Fibroblast of mammary gland (primary cell): ENCODE data around the gene SPIN2B.
"Not testable (repeated sequence)": the region's sequence is repeated elsewhere in the genome, so short reads cannot be mapped to it uniquely, and the experiment has no call there.

ENCODE experiments used
- DNase-seq: peaks from one replicate; pipeline ENCODE4 v3.0.0-alpha.2; 2010; ENCODE audit warnings: low read depth
- H3K4me3 ChIP-seq: 2 replicates; pipeline ENCODE4 v1.5.1; 2011; ENCODE audit warnings: low read depth, mild to moderate bottlenecking, low read length, moderate library complexity; ENCODE audit not compliant: control insufficient read depth
- CTCF ChIP-seq: conservative IDR thresholded peaks from 2 replicates; pipeline ENCODE4 v1.5.1; 2011; ENCODE audit warnings: low read depth, low read length, inconsistent platforms; ENCODE audit not compliant: control insufficient read depth, insufficient read depth

SPIN2B gene

GRCh38 chrX:57121162-57121755 is at the start of gene SPIN2B:
TSS of gene SPIN2B (minus strand) at chrX:57121548.
- TF ChIP-seq CTCF = no peak
- DNase-seq = peak; percentile 71
- peak within 1 kb of the TSS; percentile 65 for H3K4me3 ChIP-seq

- TF ChIP-seq CTCF = peak; percentile 20
- H3K4me3 ChIP-seq = no peak overlapping the region
- DNase-seq = peak; percentile 28
These were observed 35.2 kb upstream of the SPIN2B start for GRCh38 chrX:57156397-57157049.

- TF ChIP-seq CTCF = no peak
- H3K4me3 ChIP-seq = no peak overlapping the region
- DNase-seq = no peak
These were observed 33.8 kb upstream of the SPIN2B start for GRCh38 chrX:57155171-57155570.

- not testable (repeated sequence) for H3K4me3 ChIP-seq, DNase-seq
These were observed 30.9 kb upstream of the SPIN2B start for GRCh38 chrX:57152222-57152621.

GRCh38 chrX:57138674-57139073 is 17.3 kb upstream of the SPIN2B start:
- H3K4me3 ChIP-seq = no peak overlapping the region
- DNase-seq = no peak
- no peak for TF ChIP-seq CTCF

- DNase-seq = peak; percentile 11
- no peak overlapping the region for H3K4me3 ChIP-seq
- TF ChIP-seq CTCF = no peak
These were observed 16.2 kb upstream of the SPIN2B start for GRCh38 chrX:57137501-57137900.

- DNase-seq = peak; percentile 13
- H3K4me3 ChIP-seq = not testable (repeated sequence)
These were observed 15.7 kb upstream of the SPIN2B start, which contains the start of gene SPIN2A for GRCh38 chrX:57137073-57137472. TSS of gene SPIN2A (minus strand) at chrX:57137397. CDS start at chrX:57136597, 800 bp downstream.

- H3K4me3 ChIP-seq, DNase-seq: not testable (repeated sequence)
These were observed 15.2 kb upstream of the SPIN2B start for GRCh38 chrX:57136589-57136988.
